NCI-H2081 treated with DMSO at 0.1 percent for 48 hours (cell line): ENCODE measurements around the gene ARNT2.

Source experiments
- DNase-seq: peaks from one replicate; lab custom pipeline; 2025; lab: John Stamatoyannopoulos, UW

ARNT2 gene

GRCh38 chr15:80466543-80466942, 62.4 kb downstream of the ARNT2 start:
- no peak for DNase-seq

DNA sequence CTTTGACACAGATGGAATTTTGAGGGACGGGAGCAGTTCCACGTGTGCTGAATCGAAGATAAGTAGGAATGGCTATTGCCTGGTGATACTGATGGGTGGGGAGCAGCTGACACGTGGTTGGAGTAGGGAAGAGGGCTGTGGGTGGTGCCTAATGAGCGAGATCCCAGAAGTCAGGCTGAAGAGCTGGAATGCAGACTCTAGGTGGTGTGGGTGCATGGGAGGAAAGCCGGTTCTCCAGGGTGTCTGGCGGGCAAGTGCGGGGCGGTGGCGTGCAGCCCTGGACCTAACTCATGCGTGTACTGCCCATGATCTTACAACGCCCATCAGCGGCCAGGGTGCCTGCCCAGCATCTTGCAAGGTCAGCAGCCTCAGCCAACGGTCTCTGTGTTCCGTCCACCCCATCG, 63.1 kb downstream of the ARNT2 start:
- no peak for DNase-seq

GRCh38 chr15:80468796-80469195, 64.6 kb downstream of the ARNT2 start:
- no peak for DNase-seq

GRCh38 chr15:80471881-80472280, 67.7 kb downstream of the ARNT2 start:
- no peak for DNase-seq

GRCh38 chr15:80473286-80474223, 69.4 kb downstream of the ARNT2 start:
- no peak for DNase-seq

- DNase-seq, result no peak
Observed at GRCh38 chr15:80474224-80475215, 70.3 kb downstream of the ARNT2 start.

DNA sequence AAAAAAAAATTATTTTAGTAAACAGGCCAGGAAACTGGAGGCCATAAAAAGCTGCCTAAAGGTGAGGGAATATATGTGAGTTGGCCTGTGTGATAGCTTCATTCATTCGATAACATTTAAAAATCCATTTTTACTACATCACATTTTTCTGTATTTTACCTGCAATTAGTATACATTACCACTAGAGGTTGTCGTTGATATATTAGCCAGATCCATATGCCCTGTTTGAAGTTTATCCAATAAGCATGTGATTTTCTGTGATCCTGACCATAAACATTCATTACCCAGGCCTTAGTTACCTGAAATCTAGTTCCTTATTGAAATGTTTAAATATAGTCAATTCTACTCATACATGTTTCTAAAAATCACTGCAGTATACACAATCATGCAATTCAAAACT, 71.4 kb downstream of the ARNT2 start:
- no peak for DNase-seq

GRCh38 chr15:80476036-80476435, 71.9 kb downstream of the ARNT2 start:
- DNase-seq, result no peak

- no peak for DNase-seq
Observed at GRCh38 chr15:80478075-80478474, 73.9 kb downstream of the ARNT2 start.

DNA sequence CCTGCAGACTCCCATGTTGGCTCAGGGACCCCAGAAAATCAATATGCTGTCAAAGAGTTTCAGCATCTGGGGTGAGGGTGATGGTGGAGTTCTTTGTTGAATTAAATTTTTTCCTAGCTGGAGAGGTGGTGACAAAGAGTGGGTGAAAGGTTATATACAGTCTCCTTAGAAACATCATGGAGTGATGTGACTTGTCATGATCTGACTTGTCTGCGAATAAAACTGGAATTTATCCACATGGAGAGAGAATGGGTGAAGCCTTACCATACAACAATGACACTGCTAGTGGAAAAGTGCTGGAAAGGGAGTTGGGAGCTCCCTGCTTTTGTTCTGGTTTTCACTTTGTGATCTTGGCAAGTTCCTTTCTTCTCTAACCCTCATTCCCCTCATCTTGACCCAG, 75.0 kb downstream of the ARNT2 start:
- no peak for DNase-seq

DNA sequence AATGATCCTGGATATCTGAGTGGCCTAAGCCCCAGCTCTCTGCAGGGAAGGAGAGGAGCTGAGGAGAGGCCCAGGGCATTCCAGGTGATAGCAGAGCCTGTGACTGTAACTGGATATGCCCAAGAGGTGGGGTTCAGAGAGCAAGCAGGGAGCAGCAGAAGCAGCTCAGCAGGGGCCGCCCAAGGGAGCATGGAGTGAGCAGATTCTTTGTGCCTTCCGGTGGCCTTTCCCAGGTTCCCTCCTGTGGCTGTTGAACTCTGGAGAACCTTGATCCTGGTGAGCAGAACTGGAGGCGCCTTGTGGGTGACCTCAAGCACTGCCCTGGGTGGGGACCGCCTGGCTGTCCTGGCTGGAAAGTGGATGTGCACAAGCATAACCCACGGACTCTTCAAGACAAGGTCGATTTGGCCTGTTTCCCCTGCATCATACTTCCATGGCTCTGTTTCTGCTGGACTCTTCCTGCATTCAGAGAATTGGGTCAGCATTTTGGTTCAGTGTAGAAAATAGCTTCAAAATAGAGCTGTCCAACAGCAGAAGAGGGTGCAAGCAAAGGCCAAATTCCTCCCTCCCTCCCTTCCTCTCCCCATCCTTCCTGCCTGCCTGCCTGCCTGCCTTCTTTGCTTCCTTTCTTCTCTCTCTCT, 76.1 kb downstream of the ARNT2 start:
- no peak for DNase-seq

DNA sequence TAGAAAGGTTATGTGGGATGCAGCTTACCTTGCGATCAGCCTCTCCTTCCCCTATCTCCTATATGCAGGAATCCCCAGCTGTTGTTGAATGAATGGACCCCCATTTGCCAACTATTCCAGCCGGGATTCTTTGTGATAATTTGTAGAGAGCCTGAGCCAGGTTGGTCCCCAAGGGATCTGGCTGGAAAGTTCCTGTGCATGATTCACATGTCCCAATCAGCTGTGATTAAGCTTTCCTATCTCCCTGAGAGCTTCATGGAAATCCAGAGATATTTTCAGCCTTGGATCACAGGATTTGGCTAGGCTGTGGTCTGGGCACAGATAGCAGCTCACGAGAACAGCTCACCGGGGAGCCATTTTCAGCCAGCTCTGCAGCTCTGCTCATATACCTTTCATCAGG, 76.7 kb downstream of the ARNT2 start:
- DNase-seq, result no peak

DNA sequence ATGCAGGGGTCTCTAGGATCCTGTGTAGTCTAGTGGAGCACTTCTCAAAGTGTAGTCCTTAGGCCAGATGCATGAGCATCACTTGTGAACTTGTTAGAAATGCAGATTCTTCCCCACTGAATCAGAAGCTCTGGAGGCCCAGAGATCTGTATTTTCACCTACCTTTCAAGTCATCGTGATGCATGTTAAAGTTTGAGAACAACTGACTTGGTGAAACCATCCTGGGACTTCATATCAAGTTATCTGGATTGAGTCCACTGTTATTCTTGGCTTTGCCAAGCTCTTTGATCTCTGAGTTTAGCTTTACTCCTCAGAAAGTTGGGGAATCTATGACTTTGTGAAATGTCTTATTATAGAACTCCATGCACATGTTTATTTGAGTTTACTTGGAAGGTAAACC, 78.5 kb downstream of the ARNT2 start:
- no peak for DNase-seq

GRCh38 chr15:80483725-80484161, 79.6 kb downstream of the ARNT2 start:
- no peak for DNase-seq

GRCh38 chr15:80484333-80484864, 80.2 kb downstream of the ARNT2 start:
- DNase-seq, result no peak

DNA sequence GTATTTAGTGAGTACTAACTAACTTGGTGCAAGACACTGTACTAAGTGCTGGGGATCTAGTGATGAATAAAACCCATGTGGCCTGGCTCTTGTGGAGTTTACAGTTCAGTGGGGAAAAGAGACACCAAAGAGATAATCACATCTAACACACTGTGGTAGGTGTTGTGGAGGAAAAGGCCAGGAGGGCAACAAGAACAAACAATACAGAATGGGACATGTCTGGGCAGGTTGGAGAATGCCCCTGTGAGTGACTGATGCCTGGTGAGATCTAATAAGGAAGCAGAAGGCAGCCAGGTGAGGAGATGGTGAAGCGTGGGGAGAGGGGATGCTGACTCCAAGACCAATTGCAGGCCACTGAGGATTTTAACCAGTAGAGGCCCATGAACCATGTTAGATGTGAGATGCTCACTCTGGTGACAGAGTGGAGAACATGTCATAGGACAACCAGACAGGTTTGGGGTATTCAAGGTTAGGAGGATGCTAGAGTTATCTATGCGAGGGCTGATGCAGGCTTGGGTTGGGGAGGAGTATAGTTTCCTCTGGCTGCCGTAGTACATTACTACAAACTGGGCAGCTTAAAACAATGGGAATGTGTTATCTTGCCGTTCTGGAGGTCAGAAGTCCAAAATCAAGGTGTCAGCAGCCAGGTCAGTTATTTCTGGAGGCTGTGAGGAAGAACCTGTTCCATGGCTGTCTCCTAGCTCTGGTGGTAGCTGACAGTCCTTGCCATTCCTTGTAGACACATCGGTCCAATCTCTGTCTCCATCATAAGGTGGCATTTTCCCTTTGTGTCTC, 81.4 kb downstream of the ARNT2 start:
- DNase-seq, result no peak

- DNase-seq, result no peak
Observed at GRCh38 chr15:80487839-80488390, 83.7 kb downstream of the ARNT2 start.

GRCh38 chr15:80489030-80489594, 84.9 kb downstream of the ARNT2 start:
- no peak for DNase-seq

- DNase-seq, result no peak
Observed at GRCh38 chr15:80490431-80490990, 86.3 kb downstream of the ARNT2 start.
